Subcutaneous abdominal adipose tissue (tissue), 5 donors: ENCODE measurements around the gene SERPINF2.
A peak's percentile ranks its signal among the peaks of the same experiment; 100 is the strongest.

Experiments used
- H3K27ac ChIP-seq: one replicate; pipeline ENCODE4 v1.7.0; 2013; ENCODE audit warnings: low read depth, mild to moderate bottlenecking, inconsistent platforms, low read length, moderate library complexity
- H3K27me3 ChIP-seq, 5 donors: one replicate each; pipeline ENCODE4 v1.7.0; 2013; ENCODE audit warnings: low read length in 5 of 5, inconsistent platforms in 1 of 5; ENCODE audit not compliant: control insufficient read depth in 5 of 5, insufficient read depth in 4 of 5
- H3K36me3 ChIP-seq, 5 donors: one replicate each; pipeline ENCODE4 v1.7.0; 2013; ENCODE audit warnings: low read length in 5 of 5; ENCODE audit not compliant: control insufficient read depth in 5 of 5, insufficient read depth in 5 of 5
- H3K4me1 ChIP-seq, 5 donors: one replicate each; pipeline ENCODE4 v1.7.0; 2013; ENCODE audit warnings: low read length in 5 of 5, mild to moderate bottlenecking in 3 of 5, moderate library complexity in 1 of 5; ENCODE audit not compliant: control insufficient read depth in 5 of 5, insufficient read depth in 5 of 5
- H3K4me3 ChIP-seq, 5 donors: one replicate each; pipeline ENCODE4 v1.7.0; 2013; ENCODE audit warnings: low read length in 5 of 5, low read depth in 1 of 5
- H3K9ac ChIP-seq, 5 donors: one replicate each; pipeline ENCODE4 v1.7.0; 2013; ENCODE audit warnings: low read length in 5 of 5, mild to moderate bottlenecking in 4 of 5, moderate library complexity in 3 of 5
- H3K9me3 ChIP-seq, 5 donors: one replicate each; pipeline ENCODE4 v1.7.0; 2013; ENCODE audit warnings: low read length in 5 of 5; ENCODE audit not compliant: control insufficient read depth in 5 of 5
- donor health status: healthy.
- donor health status: healthy.
- donor health status: healthy.
- donor health status: healthy.
- donor health status: healthy.

Gene SERPINF2

DNA sequence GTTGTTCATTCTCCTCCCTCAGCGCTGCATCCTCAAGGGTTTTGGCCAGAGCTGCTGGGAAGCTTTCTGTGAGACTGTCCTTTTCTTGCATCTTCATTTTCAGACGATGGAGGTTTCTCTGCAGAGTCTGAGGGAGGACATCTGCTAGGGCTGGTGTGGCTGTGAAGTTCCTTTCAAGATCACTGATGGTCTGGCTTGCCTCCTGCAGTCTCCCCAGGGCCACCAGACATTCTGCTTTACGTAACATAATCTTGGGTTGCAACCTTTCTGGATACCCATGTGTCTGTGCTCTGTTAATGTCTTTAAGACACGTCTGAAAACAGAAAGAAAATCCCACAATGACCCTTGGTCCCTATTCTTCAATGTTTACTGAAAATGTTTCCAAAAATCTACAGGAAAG lies 58.0 kb downstream of the SERPINF2 start:
- Histone ChIP-seq H3K4me1 (peaks cover 5 to 38% (median 25%) of the 10 kb centered on the region in 5 donors), H3K4me3 (no peak overlapping the region), H3K9ac (no peak overlapping the region), H3K9me3 (no peaks in the 10 kb centered on the region), H3K27me3 (no peaks in the 10 kb centered on the region), H3K36me3 (peaks cover 3 to 30% (median 15%) of the 10 kb centered on the region in 5 donors), H3K27ac (peak overlapping the region; percentile 54)

DNA sequence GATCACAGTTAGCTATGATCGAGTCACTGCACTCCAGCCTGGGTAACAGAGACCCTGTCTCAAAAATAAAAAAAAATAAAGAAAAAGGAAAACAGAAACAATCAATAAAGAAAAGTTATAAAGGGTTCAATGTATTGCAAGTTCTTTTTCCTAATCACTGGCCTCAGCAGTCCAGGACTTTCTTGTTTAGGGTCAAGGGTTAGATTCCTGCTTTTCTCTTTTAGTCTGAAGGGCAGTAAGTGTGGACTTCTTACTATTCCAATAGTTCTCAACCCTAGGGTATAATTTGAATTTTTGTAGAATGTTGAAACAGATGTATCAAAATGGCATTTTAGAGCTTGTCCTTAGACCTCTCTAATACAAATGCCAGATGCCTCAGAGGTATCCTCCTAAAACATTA lies 59.8 kb downstream of the SERPINF2 start:
- Histone ChIP-seq H3K27ac (peak overlapping the region; percentile 41), H3K9ac (no peak overlapping the region), H3K27me3 (no peaks in the 10 kb centered on the region), H3K9me3 (no peaks in the 10 kb centered on the region), H3K36me3 (peaks cover 3 to 30% (median 15%) of the 10 kb centered on the region in 5 donors), H3K4me3 (no peak overlapping the region), H3K4me1 (peaks cover 0 to 26% (median 15%) of the 10 kb centered on the region in 5 donors)

DNA sequence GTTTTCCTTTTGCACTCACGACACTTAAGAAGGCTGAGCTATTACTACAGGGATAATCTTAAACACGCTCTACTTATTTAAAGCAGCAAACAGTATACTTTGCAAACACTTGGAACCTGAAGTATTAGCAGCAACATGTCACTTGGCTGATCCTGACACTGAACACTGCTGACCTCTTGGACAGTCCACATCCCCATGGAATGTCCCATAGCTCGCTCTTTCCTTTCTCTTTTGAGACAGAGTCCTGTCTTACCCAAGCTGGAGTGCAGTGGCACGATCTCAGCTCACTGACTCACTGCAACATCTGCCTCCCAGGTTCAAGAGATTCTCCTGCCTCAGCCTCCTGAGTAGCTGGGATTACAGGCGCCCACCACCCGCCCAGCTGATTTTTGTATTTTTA lies 60.6 kb downstream of the SERPINF2 start:
- H3K9ac ChIP-seq = no peak overlapping the region
- no peaks in the 10 kb centered on the region for H3K27me3 ChIP-seq
- no peak overlapping the region for H3K27ac ChIP-seq
- H3K9me3 ChIP-seq = no peaks in the 10 kb centered on the region
- no peak overlapping the region for H3K4me3 ChIP-seq
- H3K36me3 ChIP-seq = peaks cover 3 to 30% (median 15%) of the 10 kb centered on the region in 5 donors
- H3K4me1 ChIP-seq = peaks cover 0 to 26% (median 14%) of the 10 kb centered on the region in 5 donors
